ENCODE measurements around the gene SPDYE2.
"Not testable (repeated sequence)": the region's sequence is repeated elsewhere in the genome, so short reads cannot be mapped to it uniquely, and the experiment has no call there.

SPDYE2 gene

GRCh38 chr7:102604431-102605145, 53.6 kb downstream of the SPDYE2 start:
- DNase-seq = not testable (repeated sequence)

GRCh38 chr7:102606848-102607247, 55.8 kb downstream of the SPDYE2 start:
- DNase-seq = not testable (repeated sequence)

DNA sequence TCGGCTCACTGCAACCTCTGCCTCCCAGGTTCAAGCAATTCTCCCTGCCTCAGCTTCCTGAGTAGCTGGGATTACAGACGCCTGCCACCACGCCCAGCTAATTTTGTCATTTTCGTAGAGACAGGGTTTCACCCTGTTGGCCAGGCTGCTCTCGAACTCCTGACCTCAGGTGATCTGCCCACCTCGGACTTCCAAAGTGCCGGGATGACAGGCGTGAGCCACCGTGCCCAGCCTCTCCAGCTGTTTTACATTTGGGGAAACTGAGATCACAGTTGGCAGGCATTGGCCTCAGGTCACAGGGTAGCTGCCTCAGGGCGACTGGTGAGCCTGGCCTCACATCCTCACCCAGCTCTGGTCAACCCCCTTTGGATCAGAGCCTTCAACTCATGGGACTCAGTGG, 58.7 kb downstream of the SPDYE2 start:
- not testable (repeated sequence) for DNase-seq

DNA sequence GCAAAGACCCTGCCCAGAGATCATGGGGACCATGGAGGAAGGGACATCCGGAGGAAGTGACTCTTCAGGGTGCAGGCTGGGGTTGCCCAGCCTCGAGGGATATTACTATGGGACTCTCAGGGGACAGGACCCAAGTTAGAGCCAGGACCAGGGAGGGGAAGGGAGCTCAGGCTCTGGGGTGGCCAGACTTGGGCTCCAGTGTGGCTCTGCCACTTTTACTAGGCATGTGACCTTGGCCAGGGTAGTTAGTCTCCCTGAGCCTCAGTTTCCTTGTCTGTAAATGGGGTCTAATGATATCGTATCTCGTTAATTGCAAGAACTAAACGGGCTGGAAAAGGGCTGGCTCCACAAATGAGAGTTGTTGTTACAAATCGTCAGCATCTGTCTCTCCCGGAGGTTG, 59.4 kb downstream of the SPDYE2 start:
- DNase-seq = not testable (repeated sequence)

GRCh38 chr7:102611013-102611674, 60.1 kb downstream of the SPDYE2 start:
- DNase-seq = not testable (repeated sequence)

- DNase-seq = not testable (repeated sequence)
Observed at GRCh38 chr7:102611675-102612325, 60.8 kb downstream of the SPDYE2 start.
